HG02884 (cell line): Measurements from ENCODE around the gene DGKI.
"Not testable (repeated sequence)": the region's sequence is repeated elsewhere in the genome, so short reads cannot be mapped to it uniquely, and the experiment has no call there.

Source experiments
- ATAC-seq: cut with Tn5 transposase; IDR thresholded peaks from one replicate; pipeline ENCODE4 v1.9.1; 2021; ENCODE audit warnings: mild to moderate bottlenecking, moderate library complexity; ENCODE audit not compliant: unreplicated experiment

DGKI gene

DNA sequence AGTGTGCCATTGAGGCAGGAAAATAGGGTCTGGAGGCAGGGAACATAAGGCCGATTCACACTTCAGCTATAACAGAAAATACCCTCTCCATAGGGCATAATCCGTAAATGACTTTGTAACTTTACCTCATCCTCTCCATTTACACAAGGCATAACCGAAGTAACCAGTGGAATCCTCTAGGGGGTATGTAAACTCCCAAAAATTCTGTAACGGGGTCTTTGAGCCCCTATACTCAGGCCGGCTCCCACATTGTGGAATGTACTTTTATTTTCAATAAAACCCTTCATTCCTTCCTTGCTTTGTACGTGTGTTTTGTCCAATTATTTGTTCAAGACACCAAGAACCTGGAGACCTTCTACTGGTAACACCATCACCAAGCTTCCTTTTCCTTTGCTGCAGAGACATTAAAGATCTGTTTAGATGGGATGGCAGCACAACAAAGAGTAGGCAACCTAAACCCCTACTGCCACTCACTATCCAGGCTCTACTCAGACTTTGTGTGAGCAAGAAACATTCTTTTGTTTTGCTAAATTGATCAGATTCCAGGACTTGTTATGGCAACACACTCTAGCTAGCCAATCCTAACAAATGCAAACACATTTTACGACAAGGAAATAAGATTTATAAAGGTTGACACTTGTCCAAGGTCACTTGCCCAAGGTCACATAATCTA lies 99.3 kb downstream of the DGKI start:
- no peak for ATAC-seq

DNA sequence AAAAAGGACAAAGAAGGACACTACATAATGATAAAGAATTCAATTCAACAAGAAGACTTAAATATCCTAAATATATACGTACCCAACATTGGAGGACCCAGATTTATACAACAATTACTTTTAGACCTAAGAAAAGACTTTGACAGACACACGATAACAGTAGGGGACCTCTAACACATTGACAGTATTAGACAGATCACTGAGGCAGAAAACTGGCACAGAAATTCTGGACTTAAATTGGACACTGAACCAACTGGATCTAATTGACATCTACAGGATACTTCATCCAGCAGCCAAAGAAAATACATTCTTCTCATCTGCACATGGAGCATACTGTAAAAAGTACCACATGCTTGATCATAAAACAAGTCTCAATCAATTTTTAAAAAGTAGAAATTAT lies 103.8 kb downstream of the DGKI start:
- ATAC-seq: no peak

DNA sequence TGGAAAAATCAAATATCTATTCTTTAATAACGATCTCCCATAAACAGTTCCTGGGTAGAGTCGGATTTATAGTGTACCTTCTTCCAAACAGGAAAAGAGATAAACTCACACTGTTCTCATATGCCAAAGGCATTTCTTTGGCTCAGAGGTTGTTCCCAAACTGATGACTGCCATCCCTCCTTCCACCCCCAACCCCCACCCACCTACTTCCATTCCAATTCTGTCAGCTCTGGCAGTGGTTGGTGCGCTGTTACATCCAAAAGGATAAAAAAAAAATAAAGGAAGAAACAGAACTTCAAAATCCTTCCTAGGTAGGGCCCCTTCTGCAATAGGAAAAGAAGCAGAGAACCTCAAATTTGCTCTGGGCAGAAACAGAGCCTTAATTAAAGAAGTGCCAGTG lies 104.7 kb downstream of the DGKI start:
- ATAC-seq: no peak

DNA sequence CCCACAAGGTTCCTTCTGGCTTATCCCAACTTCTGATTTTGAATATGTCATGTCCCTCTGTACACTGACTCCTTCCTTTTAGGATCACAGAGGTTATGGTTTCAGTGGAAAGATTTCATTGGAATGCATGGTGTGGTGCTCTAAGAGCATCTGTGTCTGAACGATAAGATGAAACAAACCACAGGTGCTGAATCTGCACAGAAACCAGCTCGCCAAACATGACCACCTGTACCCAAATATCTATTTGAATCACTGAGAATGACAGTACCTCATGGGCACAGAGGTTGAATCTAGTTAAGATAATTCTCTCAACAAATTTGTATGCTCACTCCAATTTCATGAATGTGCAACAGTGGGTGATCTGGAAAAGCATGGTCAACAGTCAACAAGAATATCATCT lies 105.3 kb downstream of the DGKI start:
- no peak for ATAC-seq

DNA sequence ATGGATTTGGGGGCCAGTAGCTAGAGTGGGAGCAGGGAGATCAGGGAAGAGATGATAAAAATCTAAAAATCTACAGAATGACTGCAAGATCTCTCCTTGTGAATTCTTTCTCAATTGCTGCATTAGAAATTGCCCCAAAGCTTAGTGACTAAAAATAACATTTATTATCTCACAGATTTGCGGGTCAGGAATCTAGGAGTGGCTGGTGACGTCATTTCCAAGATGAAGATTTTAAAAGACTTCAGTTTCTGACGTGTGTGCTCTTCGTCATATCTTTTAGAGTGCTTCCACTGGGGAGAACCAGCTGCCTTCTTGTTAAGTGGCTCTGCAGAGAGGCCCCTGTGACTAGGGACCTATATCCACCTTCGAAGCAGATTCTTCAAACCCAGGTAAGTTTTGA lies 112.6 kb downstream of the DGKI start:
- no peak for ATAC-seq

DNA sequence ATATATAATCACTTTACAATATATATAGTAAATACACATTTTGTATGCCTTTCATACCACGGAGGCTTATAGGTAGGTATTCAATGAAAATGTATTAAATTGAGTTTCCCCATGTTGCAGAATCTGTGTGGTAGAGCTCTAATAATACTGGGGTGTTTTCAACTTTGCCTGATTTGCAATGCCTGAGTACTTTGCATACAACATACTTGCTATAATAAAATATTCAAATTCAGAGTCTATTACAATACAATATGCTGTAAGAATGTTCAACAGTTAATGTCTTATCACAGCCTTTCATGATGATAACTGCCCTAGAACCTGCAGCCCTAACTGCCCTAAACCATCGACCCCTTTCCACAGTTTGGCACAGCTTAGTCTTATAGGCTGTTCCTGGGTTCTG lies 114.6 kb downstream of the DGKI start:
- ATAC-seq: no peak

DNA sequence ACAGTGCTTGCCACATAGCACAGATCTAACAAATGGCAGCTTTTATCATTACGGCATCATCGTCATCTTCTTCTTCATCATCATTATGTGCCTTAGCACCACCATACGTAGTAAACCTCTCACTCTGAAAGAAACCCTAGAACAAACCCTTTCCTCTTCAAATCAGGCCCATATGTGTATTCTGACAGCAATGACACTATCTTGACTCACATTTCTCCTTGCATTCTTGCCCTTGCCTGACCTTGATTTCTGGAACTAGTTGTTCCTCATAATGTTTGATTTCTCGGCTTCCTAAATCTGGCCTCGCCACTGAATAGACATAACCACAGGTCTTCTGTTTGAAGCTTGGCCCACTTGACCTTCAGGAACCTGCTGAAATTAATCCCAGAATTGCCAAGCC lies 115.3 kb downstream of the DGKI start:
- ATAC-seq: no peak

DNA sequence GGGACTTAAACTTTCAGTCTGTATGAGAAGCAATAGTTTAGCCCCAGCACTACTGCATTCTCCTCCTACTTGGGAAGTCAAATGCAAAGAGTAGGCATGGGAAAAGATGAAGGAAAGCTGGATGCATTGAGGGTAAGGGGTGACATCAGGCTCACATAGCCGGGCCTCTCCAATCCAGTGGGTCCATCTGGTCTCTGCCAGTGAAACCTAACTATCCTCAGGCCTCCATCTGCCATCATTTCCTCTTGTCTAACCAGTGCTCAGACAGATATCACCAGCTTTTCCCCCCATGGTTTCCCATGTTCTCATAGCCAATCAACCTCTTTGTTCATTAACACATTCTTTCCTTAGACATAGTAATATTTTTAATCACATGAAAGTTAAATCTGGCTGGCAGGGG lies 118.3 kb downstream of the DGKI start:
- no peak for ATAC-seq

DNA sequence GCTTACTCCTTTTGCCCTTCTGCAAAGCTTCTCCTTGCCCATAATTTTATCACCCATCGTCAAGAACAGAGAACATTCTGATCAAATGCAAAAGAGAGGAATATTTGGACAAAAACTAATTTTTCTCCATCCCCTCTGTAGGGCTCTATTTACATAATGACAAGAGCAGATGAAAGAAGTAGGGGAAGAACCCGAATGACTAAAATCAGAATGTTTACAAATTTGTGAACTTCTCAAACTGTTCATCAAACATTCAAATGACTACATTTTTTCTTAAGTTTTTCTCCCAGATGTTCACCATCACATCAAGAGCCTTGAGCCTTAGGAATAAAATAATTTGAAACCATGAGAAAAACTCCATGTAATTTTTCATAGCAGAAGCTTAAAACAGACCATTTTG lies 119.4 kb downstream of the DGKI start:
- no peak for ATAC-seq

DNA sequence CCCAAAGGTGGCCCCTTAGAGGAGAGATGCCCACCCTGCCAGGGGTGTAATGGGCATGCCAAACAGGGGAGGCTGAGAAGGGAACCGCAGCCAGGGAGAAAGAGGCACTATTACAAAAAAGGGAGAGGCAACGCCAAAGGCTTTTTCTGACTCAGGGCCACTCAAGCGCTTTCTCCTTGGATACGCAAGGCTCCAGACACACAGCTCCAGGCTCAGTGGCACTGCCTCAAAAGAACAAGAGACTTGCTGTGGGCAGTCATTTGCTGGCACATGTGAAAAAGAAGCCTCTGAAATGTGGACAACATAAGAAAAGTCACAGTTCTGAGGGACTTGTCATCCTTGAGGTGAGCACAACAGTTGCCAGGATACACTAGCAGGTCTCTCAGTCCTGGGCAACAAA lies 128.4 kb downstream of the DGKI start:
- ATAC-seq: no peak

DNA sequence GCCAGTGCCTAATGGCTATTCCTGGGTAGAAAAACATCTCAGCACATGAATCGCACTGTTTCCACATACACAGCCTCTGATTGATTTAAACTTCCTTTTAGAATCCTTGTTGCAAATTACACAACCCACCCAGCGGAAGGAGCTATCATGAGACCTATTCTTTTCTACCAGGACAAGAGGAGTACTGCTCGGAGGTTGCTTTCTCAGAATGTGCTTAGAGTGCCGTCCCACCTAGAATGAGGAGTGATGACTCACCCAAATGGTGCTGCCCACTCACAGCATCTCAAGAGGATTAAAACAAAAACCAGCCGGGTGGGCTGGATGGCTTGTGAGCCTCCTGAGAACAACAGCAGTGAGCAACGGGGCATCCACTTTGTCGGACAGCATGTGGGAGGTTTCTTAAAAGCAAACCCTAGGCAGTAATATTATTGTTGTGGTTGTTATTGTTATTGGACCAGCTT lies 128.9 kb downstream of the DGKI start:
- ATAC-seq: no peak

DNA sequence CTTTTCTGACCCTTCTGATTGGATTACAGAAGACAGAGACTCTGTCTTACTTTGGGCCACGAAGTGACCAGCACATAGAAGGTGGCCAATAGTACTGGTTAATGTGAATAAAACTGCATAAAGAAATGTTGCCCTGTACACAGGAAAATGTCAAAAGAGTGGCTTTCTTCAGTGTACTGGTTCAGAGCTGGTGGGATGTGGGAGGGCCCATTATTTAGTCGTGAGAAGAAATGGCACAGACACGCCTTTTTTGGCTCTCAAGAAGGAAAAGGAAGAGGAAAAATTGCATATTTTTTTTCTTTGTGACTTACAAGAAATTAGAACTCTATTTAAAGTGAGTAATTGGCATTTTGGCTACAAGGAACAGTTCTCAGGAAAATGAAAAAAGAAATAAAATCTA lies 129.7 kb downstream of the DGKI start:
- ATAC-seq: no peak

DNA sequence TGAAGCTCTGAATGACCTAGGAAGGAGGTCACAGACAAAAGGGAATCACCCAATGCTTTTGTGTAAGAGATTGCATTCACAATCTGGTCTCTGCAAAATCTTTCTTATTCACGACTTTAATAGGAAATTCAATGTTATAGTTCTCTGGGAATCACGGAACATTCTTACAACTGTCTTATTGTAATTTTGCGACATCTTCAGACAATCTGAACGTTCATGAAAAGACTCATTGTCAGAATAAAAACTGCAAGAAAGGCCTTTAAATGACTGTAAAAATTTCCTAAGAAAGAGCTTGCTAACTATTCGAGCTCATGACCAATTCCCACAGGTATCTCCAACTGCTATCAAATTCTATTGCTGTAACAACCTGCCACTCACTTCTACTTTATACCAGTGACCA lies 130.7 kb downstream of the DGKI start:
- ATAC-seq: no peak

DNA sequence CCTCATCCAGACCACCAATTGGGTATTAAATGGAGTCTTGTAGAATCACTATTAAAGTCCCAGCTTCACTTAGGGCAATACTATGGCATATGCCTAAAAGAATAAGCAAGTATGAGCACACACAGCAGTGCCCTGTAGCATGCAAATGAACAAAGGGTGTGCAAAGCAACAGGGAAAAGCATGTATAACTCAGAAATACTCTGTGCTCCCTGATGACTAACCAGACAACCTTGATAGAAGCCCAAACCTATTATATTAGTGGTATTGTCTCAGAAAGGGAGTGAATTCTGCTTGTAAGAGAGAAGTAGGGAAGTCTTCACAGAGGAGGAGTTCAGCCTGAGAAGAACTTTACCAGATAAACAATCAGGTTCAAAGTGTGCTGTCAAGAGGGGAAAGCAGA lies 131.2 kb downstream of the DGKI start:
- ATAC-seq: no peak

DNA sequence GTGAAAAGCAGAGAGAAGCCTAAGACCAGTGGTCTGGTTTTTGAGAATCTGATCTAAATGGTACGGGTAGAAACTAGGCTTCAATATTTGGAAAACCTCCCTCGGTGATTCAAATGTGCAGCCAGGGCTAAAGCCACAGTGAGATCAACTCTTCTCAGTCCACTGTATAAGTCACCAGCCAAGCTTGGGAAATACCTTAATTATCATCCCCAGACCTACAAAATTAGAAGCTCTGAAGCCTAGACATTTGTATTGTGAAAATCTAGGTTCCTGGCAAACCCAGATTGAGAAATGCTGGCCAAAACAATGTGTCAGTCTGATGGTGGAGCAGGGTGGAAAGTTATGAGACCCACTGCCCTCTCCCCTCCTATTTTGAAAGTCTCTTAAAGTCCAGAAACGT lies 131.7 kb downstream of the DGKI start:
- ATAC-seq: no peak

DNA sequence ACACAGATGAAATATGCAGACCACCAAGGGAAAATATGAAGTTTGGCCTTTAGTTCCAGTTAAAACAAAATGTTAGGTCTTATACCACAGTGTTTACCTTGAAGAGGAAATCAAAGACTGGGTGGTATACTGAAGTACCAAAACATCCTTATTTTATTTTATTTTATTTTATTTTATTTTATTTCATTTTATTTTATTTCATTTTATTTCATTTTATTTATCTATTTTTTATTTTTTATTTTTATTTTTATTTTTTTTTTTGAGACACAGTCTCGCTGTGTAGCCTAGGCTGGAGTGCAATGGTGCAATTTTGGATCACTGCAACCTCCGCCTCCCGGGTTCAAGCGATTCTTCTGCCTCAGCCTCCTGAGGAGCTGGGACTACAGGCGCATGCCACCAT lies 140.4 kb downstream of the DGKI start:
- ATAC-seq: not testable (repeated sequence)

DNA sequence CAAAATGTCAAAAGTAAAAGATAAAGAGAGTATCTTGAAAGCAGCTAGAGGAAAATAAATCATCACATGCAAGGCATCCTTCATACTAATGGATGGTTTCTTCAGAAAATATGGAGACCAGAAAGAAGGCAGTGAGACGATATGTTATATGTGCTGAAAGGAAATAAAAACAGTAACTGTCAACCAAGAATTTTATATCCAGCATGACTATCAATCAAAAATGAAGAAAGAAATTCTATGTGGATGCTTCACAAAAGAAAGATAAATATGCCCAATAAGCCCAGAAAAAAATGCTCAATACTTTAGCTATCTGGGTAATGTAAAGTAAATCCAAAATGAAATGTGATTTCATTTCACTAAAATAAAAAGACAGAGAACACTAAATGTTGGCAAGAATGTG lies 142.1 kb downstream of the DGKI start:
- no peak for ATAC-seq

DNA sequence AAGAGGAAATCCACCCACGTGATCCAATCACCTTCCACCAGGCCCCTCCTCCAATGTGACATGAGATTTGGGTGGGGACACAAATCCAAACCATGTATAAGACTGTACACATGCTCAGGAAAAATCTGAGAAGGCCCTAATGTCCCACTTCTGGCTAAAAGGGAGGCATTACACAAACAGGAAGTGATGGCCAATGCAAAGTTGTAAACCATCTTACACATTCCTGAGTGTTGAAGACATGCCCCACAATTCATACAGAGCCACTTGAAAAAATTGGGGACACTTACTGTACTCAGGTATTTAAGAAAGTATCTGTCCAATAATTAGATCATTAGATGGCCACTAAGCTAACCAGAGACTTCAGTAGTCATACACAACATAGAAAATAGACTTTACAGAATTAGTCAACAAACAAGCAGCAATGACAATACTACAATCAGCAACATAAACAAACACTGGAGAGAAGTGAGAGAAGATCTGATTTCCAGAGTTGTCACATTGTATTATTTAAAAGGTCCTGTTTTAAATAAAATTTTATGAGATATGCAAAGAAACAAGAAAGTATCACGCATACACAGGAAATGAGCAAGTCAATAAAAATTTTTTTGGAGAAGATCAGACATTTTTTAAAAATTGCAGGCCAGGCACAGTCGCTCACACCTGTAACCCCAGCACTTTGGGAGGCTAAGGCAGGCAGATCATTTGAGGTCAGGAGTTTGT lies 143.3 kb downstream of the DGKI start:
- ATAC-seq: no peak

DNA sequence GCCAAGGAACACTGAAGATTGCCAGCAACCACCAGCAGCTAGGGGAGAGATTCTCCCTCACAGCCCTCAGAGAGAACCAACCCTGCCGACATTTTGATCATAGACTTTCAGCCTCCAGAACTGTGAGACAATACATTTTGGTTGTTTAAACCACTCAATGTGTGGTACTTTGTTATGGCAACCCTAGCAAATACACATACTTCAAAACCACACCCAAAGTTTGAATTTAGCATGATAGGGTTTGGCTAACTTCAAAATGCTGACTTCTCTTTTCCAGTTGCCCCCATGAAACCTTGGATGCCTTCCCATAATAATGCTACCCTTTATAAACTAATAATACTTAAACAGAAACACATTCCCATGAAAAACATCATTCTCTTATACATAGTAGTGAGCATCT lies 149.8 kb downstream of the DGKI start:
- no peak for ATAC-seq

DNA sequence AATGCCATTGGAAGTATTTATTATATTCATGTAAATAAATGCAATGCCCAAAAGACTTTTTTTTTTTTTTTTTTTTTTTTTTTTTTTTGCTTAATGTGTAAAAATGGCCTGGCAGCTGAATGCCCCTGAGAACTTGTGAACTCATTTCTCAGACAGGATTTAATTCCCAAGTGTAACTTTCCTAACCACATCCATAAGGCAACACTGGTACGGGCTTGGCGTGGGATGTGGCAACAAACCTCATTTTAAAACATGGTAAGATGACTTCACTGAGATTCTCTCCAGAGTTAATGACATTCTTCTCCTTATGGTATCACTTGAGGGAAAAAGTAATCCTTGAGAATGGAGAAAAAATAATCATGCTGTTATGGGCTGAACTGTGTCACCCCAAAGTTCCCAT lies 150.4 kb downstream of the DGKI start:
- ATAC-seq: no peak

DNA sequence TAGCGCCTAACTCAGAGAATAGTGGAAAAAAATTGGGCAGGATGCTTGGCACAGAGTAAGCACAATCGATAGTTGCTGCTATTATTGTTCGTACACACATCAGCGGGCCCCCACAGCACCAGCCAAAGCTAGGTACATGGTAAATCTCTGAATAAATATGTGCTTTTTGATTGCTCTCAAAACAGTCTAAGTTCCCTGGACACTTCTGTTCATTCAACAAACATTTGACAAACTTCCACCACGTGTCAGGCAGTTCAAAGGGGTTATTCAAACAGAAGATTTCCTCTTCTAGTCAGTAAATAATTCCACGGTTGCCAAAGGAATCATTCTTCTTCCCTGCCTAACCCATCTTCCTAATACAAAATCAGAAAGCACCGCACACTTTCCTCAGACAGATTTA lies 150.8 kb downstream of the DGKI start:
- no peak for ATAC-seq

DNA sequence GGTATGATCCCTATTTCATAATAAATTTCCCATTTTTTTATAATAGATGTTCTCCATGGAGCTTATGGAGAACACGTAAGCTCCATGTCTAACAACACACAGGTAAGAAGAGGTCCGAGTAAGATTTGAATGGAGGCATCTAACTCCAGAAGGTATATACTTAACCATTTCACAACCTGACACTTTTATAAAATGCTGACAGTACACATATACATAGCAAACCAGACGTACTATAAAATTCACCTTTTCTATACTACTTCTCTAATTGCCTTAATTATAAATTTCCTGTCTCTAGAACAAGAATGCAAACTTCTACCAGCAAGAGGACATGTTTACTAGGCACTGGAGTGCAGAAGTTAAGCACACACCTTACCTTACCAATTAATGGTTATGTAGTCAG lies 151.3 kb downstream of the DGKI start:
- no peak for ATAC-seq

DNA sequence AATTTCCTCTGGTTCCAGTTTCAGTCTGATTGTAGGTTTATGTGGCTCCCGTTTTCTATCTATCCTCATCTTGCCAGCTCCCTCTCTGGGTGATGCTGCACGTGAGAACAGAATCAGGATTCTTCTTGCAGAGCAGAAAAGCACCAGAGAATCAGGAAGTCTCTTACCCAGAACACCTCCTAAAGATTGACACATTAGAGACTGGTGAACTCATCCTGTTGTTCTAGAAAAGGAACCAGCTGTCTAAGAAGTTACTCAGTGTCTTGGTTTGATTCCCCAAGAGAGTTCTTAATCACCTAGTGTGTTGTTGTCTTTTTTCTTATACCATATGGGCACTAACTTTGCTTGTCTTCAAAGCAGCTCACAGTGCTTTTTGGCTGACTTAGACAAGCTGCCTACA lies 152.4 kb downstream of the DGKI start:
- ATAC-seq: no peak
